Fibroblast of skin of scalp (primary cell): Measurements from ENCODE around the gene VPS13D.
"Not testable (repeated sequence)": the region's sequence is repeated elsewhere in the genome, so short reads cannot be mapped to it uniquely, and the experiment has no call there.

ENCODE experiments used
- DNase-seq: peaks from one replicate; pipeline ENCODE4 v3.0.0-alpha.2; 2013

VPS13D gene

DNA sequence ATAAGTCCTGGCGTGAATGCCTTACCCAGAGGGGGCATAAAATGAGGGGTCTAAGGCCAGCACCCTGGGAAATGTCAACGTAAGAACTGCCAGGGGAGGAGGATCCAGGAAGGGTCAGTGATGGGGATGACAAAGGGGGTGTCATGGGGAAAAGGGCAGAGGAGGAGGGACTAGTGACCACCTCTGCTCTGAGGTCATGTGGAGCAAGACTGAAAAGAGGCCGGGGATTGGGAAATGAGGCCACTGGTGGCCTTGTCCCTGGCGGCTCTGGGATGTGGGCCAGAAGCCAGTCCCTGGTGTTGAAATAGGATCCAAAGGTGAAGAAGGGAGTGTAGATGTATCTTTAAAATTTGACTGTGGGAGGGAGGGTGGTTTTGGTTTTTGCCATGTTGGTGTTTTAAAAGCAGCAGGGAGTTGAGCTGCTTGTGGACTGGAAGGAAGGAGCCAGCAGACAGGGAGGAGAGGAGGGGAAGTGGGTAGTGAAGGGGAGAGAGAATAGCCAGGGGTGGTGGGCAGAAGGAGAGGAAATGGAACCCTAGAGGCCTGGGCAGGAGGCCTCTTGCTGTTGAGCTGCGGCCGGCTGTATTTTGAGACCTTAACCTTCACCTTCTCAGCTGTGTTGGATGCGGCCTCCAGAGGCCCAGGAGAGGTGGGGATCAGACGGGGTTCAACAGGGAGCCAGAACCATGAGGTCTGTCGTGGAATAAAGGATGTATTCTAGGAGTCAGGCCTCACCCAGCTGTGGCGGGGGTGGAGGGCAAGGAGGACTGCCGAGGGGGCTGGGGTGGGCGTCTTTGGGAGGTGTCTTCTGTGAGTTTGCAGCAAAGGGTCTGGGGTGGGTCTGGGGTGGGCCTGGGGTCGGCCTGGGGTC is 295.7 kb downstream of the VPS13D start:
- no peak for DNase-seq

GRCh38 chr1:12527564-12527963 is 297.7 kb downstream of the VPS13D start:
- DNase-seq, result no peak

- DNase-seq, result peak; percentile 50
Observed at GRCh38 chr1:12528021-12528852, 298.4 kb downstream of the VPS13D start.

DNA sequence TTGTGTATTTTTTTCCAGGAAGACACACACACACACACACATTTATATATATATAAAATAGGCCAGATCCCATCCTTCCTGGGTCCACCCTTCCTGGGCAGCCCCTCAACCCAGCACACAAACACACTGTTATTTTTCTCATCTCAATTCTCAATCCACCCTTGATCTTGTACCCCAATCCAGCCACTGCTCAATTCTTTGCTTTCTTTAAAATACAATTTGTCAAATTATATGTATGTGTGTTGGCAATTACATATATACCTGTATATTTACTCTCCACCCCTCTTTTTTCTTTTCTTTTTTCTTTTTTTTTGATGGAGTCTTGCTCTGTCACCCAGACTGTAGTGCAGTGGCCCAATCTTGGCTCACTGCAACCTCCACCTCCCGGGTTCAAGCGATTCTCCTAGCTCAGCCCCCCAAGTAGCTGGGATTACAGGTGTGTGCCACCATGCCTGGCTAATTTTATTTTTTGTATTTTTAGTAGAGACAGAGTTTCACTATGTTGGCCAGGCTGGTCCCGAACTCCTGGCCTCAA is 299.9 kb downstream of the VPS13D start:
- no peak for DNase-seq

DNA sequence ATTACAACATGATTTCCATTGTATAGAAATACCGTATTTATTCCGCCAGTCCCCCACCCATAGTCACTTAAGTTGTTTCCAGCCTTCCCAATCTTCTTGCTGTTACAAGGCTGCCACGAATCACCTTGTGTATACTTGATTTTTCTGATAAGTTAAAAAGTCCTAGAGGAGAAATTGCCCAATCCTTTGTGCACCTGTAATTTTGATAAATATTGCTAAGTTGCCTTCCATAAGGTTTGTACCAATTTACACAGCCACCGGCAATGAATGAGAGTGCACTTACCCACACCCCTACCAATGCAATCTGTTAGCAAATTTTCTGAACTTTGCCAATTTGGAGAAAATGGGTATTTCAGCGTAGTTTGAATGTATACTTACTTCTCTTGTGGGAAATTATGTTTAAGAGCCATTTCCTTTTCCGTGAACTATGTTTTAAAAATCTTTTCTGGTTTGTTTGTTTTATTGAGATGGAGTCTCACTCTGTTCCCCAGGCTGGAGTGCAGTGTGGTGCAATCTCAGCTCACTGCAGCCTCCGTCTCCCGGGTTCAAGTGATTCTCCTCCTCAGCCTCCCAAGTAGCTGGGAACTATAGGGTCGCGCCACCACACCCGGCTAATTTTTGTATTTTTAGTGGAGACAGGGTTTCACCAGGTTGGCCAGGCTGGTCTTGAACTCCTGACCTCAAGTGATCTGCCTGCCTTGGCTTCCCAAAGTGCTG is 300.8 kb downstream of the VPS13D start:
- no peak for DNase-seq

- DNase-seq, result no peak
Observed at GRCh38 chr1:12531179-12531499, 301.3 kb downstream of the VPS13D start.

DNA sequence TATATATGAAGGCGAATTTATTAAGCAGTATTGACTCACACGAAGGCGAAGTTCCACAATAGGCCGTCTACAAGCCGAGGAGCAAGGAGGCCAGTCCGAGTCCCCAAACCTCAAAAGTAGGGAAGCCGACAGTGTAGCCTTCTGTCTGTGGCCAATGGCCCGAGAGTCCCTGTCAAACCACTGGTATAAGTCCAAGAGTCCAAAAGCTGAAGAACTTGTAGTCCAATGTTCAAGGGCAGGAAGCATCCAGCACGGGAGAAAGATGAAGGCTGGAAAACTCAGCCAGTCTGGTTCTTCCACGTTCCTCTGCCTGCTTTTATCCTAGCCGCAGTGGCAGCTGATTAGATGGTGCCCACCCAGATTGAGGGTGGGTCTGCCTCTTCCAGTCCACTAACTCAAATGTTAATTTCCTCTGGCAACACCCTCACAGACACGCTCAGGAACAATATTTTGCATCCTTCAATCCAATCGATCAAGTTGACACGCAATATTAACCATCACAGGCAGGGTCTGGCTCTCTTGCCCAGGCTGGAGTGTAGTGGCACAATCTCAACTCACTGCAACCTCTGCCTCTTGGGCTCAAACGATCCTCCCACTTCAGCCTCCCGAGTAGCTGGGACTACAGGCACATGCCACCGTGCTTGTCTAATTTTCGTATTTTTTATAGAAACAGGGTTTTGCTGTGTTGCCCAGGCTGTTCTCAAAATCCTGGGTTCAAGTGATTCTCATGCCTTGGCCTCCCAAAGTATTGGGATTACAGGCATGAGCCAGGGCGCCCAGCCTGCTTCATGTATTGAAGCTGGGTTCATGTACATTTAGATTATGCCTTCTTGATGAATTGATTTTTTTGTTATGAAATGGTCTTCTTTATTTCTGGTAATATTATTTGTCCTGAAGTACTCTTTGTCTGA is 302.8 kb downstream of the VPS13D start:
- DNase-seq, result no peak

DNA sequence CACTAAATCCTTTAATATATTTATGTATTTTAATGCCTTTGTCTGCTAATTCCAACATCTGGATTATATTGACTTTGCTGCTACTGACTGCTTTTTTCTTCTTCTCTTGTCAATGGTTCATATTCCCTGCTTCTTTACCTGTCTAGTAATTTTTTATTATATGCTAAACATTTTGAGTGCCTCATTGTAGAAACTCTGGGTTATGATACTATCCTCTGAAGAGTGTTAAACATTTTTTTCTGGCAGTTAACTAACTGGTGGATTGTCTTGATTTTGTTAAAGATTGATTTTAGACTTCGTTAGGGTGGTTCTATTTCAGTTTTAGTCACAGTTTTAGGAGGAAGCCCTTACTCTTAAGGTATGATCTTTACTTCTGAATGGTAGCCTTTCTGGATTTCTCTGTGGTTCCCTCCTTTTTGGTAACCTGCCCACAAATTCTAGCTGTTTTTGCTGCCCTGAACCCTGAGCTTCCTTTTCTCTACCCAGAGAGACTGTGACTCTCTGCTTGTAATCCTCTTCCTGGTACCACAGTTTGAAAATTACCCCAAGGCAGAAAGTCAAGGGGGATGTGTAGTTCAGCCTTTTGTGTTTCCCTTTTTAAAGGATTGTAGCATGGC is 306.3 kb downstream of the VPS13D start:
- DNase-seq, result no peak

DNA sequence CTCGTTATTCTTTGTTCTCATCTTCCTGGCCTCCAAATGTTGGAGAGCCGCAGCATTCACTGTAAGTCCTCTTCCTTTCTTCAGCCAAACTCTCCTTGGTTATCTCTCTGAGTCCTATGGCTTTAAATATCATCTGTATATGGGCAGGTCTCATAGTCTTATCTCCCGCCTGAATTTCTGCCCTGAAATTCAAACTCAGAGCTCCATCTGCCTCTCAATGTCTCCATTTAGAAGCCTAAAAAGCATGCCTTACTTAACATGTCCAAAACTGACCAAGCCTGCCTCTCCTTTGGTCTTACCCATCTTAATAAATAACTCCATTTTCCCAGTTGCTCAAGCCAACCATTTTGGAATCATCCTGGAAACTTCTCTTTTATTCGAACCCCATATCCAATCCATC is 307.5 kb downstream of the VPS13D start:
- no peak for DNase-seq

DNA sequence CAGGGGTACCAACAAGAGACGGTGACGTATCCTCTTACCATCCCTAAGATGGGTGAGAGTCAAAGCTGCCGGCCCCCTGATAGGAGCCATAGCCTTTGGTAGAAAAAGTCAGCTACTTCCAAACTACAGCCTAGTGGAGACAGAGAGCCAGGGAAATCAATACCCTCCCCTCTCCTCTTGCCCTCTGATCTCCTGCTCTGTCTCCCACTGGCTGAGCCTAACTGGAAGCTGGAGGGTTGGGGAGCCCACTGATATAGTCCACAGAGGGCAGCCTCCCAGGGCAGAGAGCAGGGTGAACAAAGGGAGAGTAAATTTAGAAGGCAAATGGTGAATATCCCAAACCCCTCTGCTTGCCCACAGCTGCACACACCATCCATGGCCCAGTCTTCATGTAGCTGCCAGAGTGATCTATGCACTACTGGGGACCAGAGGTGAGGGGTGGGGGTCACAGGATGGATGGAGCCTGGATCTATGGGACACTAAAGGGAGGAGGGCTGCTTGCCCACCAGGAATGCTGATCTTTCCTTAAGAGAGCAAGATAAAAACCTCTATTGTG is 308.2 kb downstream of the VPS13D start:
- DNase-seq, result no peak

- not testable (repeated sequence) for DNase-seq
Observed at GRCh38 chr1:12538536-12538935, 308.7 kb downstream of the VPS13D start.

DNA sequence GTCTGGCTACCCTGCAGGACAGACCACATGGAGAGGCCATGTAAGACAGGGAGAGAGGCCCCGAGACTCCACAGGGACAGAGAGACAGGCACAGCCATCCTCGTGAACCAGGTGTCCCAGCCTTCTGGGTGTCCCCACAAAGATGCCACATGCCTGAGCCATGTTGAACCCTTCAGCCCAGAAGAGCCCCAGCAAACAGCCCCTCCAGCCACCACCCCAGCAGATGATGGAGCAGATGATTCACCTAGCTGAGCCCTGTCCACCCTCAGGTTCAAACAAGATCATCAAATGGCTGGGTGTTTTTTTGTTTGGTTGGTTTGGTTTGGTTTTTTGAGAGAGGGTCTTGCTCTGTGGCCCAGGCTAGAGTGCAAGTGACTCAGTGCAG is 309.5 kb downstream of the VPS13D start:
- DNase-seq, result no peak

GRCh38 chr1:12539705-12540579 is 310.1 kb downstream of the VPS13D start:
- peak; percentile 78 for DNase-seq

GRCh38 chr1:12540580-12541273 is 310.9 kb downstream of the VPS13D start:
- DNase-seq, result no peak

DNA sequence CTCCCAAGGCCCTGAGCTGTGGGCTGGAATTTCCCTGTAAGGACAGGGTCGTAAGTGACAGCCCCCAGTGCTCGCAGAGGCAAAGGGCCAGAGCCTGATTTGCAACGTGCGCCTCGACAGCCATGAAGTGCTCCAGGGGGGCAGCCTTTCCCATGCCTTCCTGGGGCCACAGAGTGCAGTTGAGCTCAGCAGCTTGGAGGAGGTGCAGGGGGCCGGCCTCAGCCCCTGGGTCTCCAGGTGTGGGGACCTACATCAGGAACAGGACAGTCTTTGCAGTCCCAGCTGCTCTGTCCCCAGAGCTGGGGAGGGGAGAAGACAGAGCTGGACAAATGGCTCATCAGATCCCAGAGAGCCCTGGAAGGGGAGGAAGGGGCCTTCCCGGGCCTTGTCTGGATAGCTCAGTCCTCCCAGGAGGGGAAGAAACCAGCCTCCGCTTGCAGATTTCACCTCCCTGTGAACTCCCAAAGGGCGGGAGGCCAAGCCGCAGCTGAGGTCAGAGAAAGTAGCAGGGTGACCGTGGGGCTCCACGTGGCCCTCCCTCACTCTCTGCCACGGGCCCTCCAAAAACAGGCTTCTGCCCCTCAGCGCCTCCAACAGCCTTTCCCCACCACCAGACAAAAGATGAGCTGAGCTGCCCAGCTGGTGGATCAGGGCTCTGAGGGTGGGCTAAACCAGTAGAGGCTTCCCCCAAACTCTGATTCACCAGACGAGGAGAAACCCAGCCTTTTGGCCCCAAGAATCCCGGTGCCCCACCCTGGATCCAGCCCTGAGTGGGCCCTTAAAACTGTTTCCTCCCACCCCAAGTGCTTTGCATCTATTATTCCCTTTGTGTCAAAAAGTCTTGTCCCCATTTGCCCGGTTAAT is 311.7 kb downstream of the VPS13D start:
- DNase-seq, result peak; percentile 56

DNA sequence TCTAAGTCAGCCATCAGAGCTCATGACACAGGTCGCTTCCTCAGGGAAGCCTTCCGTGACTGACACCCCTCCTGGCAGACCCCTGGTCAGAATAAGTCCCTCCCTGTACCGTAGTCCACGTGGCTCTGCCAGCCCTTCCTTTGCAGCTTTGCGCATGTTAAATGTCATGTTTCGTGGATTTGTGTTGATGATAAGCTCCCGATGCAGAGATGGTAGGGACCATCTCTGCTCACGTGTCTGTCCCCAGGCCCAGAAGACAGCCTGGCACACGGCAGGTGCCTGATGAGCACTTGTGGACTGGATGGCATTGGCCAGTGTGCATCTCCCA is 312.3 kb downstream of the VPS13D start:
- no peak for DNase-seq

- peak; percentile 46 for DNase-seq
Observed at GRCh38 chr1:12542616-12543592, 313.1 kb downstream of the VPS13D start.
